Endothelial cell of umbilical vein (primary cell): ENCODE data around the gene BIRC2. TPM values are rescaled to one million over a fixed set of nuclear protein-coding genes. Genes with fewer than 3 reads are reported as not detected.

Experiments
- BruUV-seq: library from RNA; stranded (reverse); fragments of 400-500 nt; replicated peaks from 2 replicates; lab custom pipeline; 2021; lab: Mats Ljungman, UMichigan
- CTCF ChIA-PET: fragments of 300-600, 350-600 bp; sonication (Branson Sonifier 250); formaldehyde crosslinking; loops from one replicate; lab custom pipeline; 2021; ENCODE audit warnings: antibody characterized with exemption, inconsistent platforms; lab: Charles Lee
- POLR2A ChIA-PET: fragments of 300-600, 350-600 bp; sonication (Branson Sonifier 250); formaldehyde crosslinking; loops from one replicate; lab custom pipeline; 2021; ENCODE audit warnings: antibody characterized with exemption, inconsistent platforms; lab: Charles Lee
- DNase-seq: peaks from one replicate; pipeline ENCODE4 v3.0.0-alpha.2; 2011; ENCODE audit warnings: low read depth, low spot score
- FAIRE-seq: peaks from 2 replicates; lab custom pipeline; 2011; peaks lifted over from hg19 to GRCh38; lab: Jason Lieb, UNC
- H2AFZ ChIP-seq: 2 replicates; pipeline ENCODE4 v1.6.0; 2012; ENCODE audit warnings: low read depth, low read length, control low read depth, inconsistent platforms
- H3K27ac ChIP-seq: 2 replicates; pipeline ENCODE4 v1.5.1; 2011; ENCODE audit warnings: low read depth, mild to moderate bottlenecking, control low read depth, low read length, moderate library complexity; ENCODE audit not compliant: insufficient read depth
- H3K27me3 ChIP-seq, 2 experiments: 2 replicates each; pipeline versions ENCODE4 v1.6.0 to v1.6.1; 2011; ENCODE audit warnings: low read length in 2 of 2, mixed read lengths in 1 of 2; ENCODE audit not compliant: control insufficient read depth in 2 of 2, insufficient read depth in 2 of 2
- H3K36me3 ChIP-seq, 2 experiments: 2 replicates in 1 of 2; 3 replicates in 1 of 2; pipeline ENCODE4 v1.5.1; 2011; ENCODE audit warnings: low read length in 2 of 2, mild to moderate bottlenecking in 1 of 2, moderate library complexity in 1 of 2; ENCODE audit not compliant: control insufficient read depth in 2 of 2, insufficient read depth in 2 of 2; ENCODE audit errors: extremely low read depth in 1 of 2
- H3K4me1 ChIP-seq: 3 replicates; pipeline ENCODE4 v1.5.1; 2011; ENCODE audit warnings: mild to moderate bottlenecking, low read length; ENCODE audit not compliant: control insufficient read depth, insufficient read depth; ENCODE audit errors: extremely low read depth
- H3K4me2 ChIP-seq: 2 replicates; pipeline ENCODE4 v1.6.1; 2011; ENCODE audit warnings: low read length, control low read depth, mixed read lengths; ENCODE audit not compliant: insufficient read depth
- H3K4me3 ChIP-seq, 3 experiments: fragments of 200-600 bp in 1 of 3; sonication (generic), shearing (Covaris generic) in 1 of 3; replicated peaks in 1 of 3; 2 replicates each; pipeline ENCODE4 v1.5.1; 2011 to 2016; ENCODE audit warnings: control low read depth in 3 of 3, low read length in 3 of 3, mild to moderate bottlenecking in 2 of 3, inconsistent platforms in 1 of 3, low read depth in 1 of 3, moderate library complexity in 1 of 3; ENCODE audit not compliant: insufficient read depth in 1 of 3
- H3K79me2 ChIP-seq: 2 replicates; pipeline ENCODE4 v1.6.0; 2012; ENCODE audit warnings: low read length, inconsistent platforms; ENCODE audit not compliant: control insufficient read depth, insufficient read depth
- H3K9ac ChIP-seq: replicated peaks from 2 replicates; pipeline ENCODE3; 2011; ENCODE audit warnings: low read length, control low read depth; ENCODE audit not compliant: insufficient read depth; ENCODE audit errors: extremely low read depth
- H3K9me1 ChIP-seq: replicated peaks from 3 replicates; pipeline ENCODE4 v1.6.0; 2011; ENCODE audit warnings: mild to moderate bottlenecking, low read length; ENCODE audit not compliant: control insufficient read depth, insufficient read depth; ENCODE audit errors: extremely low read depth
- H3K9me3 ChIP-seq: replicated peaks from 2 replicates; pipeline ENCODE4 v1.5.1; 2012; ENCODE audit warnings: low read length, inconsistent platforms; ENCODE audit not compliant: control insufficient read depth, insufficient read depth
- H4K20me1 ChIP-seq: replicated peaks from 2 replicates; pipeline ENCODE3; 2011; ENCODE audit warnings: mild to moderate bottlenecking, low read length; ENCODE audit not compliant: control insufficient read depth, insufficient read depth; ENCODE audit errors: extremely low read depth
- EZH2 ChIP-seq: IDR thresholded peaks from 2 replicates; pipeline ENCODE4 v1.6.1; 2012; ENCODE audit warnings: borderline replicate concordance, low read depth, mild to moderate bottlenecking, moderate library complexity, low read length, inconsistent platforms; ENCODE audit not compliant: severe bottlenecking
- GATA2 ChIP-seq: IDR thresholded peaks from 2 replicates; pipeline ENCODE4 v1.7.0; 2011; ENCODE audit warnings: low read depth, mild to moderate bottlenecking, moderate library complexity, mixed read lengths, low read length; ENCODE audit not compliant: insufficient read length, insufficient read depth
- POLR2A ChIP-seq: IDR thresholded peaks from 2 replicates; pipeline ENCODE4 v1.6.1; 2012; ENCODE audit warnings: low read depth, mild to moderate bottlenecking, control low read depth, low read length
- POLR2AphosphoS5 ChIP-seq: IDR thresholded peaks from 2 replicates; pipeline ENCODE4 v1.6.1; 2012; ENCODE audit warnings: low read depth, mild to moderate bottlenecking, control low read depth, low read length, moderate library complexity; ENCODE audit not compliant: insufficient read depth
- dilution Hi-C: fragments of 300-500 bp; cut with MboI; formaldehyde crosslinking; loops from one replicate; pipeline ENCODE4 v1.15.0; 2019; ENCODE audit warnings: low sequenced_read_pairs; ENCODE audit not compliant: extremely low pct_ligation_motif_present
- intact Hi-C: fragments of 100-400 bp; cut with micrococcal nuclease; formaldehyde crosslinking; loops from one replicate; pipeline ENCODE4 v1.10.0; 2022
- polyA plus RNA-seq, 4 experiments: library from polyadenylated mRNA; depleted of rRNA in 3 of 4; stranded (reverse) in 3 of 4; unstranded in 1 of 4; fragments of >200 nt; gene quantifications; 2 replicates each; pipeline versions ENCODE4 v1.2.1 to v1.2.3, GENCODE V29; 2011 to 2012; ENCODE audit warnings: missing spikeins in 1 of 4
- total RNA-seq: library from RNA; stranded (reverse); gene quantifications from 2 replicates; pipeline ENCODE4 v1.2.3, GENCODE V29; 2021
- TF ChIP-seq, protein P1 (sequence below), 2 donors: IDR thresholded peaks; 1 replicate in 1 of 2; 2 replicates in 1 of 2; pipeline ENCODE4 v1.5.1; 2011; ENCODE audit warnings: low read length in 2 of 2, mild to moderate bottlenecking in 2 of 2, moderate library complexity in 2 of 2, control low read depth in 1 of 2, inconsistent platforms in 1 of 2, low read depth in 1 of 2; ENCODE audit not compliant: insufficient read depth in 1 of 2; ENCODE audit errors: extremely low read depth in 1 of 2
- TF ChIP-seq, protein P2 (sequence below): IDR thresholded peaks from 2 replicates; pipeline ENCODE4 v1.6.1; 2011; ENCODE audit not compliant: insufficient read depth, insufficient read length

BIRC2 gene
- total and polyA plus RNA-seq, 2 donors (not counting 3 experiments of a cell fraction or from before 2014, with no cell fraction given), result 42.8 to 47.3 TPM

GRCh38 chr11:102341844-102342318 is 5.1 kb upstream of the BIRC2 start:
- dilution Hi-C loops (no loop called here), intact Hi-C loops (loop anchor here (1.0 to 2.0 kb wide), 4 partner anchors 25 to 324 kb away; partner anchors contain the start of gene BIRC3)
- FAIRE-seq, result peak; percentile 75
- Histone ChIP-seq H2AFZ (peak overlapping the region; percentile 17), H4K20me1 (no peaks in the 10 kb centered on the region), H3K27me3 (no peaks in the 10 kb centered on the region), H3K9me3 (no peaks in the 10 kb centered on the region), H3K4me1 (peaks cover 24% of the 10 kb centered on the region), H3K36me3 (no peaks in the 10 kb centered on the region), H3K4me3 (no peak overlapping the region), H3K9ac (no peak overlapping the region), H3K27ac (no peak overlapping the region), H3K4me2 (no peak overlapping the region), H3K9me1 (no peaks in the 10 kb centered on the region), H3K79me2 (no peaks in the 10 kb centered on the region)
- CTCF ChIA-PET, result interaction anchor here (0.8 to 3.1 kb wide), 49 partner anchors 8 to 600 kb away, joined by 3 to 113 read pairs (median 5); partner anchors contain the start of gene MMP10
- BruUV-seq, result no TSS peak
- DNase-seq, result peak; percentile 86
- TF ChIP-seq, protein P1, sequence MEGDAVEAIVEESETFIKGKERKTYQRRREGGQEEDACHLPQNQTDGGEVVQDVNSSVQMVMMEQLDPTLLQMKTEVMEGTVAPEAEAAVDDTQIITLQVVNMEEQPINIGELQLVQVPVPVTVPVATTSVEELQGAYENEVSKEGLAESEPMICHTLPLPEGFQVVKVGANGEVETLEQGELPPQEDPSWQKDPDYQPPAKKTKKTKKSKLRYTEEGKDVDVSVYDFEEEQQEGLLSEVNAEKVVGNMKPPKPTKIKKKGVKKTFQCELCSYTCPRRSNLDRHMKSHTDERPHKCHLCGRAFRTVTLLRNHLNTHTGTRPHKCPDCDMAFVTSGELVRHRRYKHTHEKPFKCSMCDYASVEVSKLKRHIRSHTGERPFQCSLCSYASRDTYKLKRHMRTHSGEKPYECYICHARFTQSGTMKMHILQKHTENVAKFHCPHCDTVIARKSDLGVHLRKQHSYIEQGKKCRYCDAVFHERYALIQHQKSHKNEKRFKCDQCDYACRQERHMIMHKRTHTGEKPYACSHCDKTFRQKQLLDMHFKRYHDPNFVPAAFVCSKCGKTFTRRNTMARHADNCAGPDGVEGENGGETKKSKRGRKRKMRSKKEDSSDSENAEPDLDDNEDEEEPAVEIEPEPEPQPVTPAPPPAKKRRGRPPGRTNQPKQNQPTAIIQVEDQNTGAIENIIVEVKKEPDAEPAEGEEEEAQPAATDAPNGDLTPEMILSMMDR (IDR thresholded peaks at IDR 0.05; ENCODE audit: extremely low read depth in 1 of 2, insufficient read depth in 1 of 2, low read depth in 1 of 2, low read length in 2 of 2), result peak; percentile 73 to 74
- TF ChIP-seq, protein P2, sequence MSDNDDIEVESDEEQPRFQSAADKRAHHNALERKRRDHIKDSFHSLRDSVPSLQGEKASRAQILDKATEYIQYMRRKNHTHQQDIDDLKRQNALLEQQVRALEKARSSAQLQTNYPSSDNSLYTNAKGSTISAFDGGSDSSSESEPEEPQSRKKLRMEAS, result no peak
- POLR2A ChIA-PET, result no interaction called here

DNA sequence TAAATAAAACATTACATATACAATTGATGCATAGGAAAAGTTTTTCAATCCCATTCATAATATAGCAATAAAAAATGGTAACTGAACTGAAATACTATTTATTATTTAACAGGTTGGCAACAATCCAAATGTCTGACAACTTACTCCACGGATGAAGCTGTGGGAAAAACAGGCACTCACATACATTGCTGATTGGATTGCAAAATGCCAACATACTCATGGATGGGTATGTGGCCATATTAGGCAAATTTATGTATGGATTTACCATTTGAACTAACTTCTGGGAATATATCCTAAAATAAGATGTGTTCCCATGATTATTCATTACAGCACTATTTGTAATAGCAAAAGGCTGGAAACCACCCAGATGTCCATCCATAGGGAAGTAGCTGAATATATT is 3.2 kb upstream of the BIRC2 start:
- Histone ChIP-seq H3K27ac (peak overlapping the region; percentile 89), H3K9me1 (no peaks in the 10 kb centered on the region), H3K9me3 (no peaks in the 10 kb centered on the region), H3K4me2 (peak overlapping the region; percentile 93), H3K79me2 (peaks cover 15% of the 10 kb centered on the region), H3K4me1 (peaks cover 27% of the 10 kb centered on the region), H3K9ac (no peak overlapping the region), H3K4me3 (no peak overlapping the region), H3K27me3 (no peaks in the 10 kb centered on the region), H2AFZ (no peak overlapping the region), H4K20me1 (no peaks in the 10 kb centered on the region), H3K36me3 (no peaks in the 10 kb centered on the region)
- FAIRE-seq (no peak), DNase-seq (peak; percentile 45)
- ChIA-PET POLR2A (no interaction called here), CTCF (interaction anchor here (0.7 to 3.1 kb wide), 8 partner anchors 23 to 322 kb away, joined by 3 to 72 read pairs (median 5); no protein-coding TSS in a partner anchor)
- intact Hi-C loops (no loop called here), dilution Hi-C loops (no loop called here)
- no peak for TF ChIP-seq POLR2A
- TF ChIP-seq POLR2AphosphoS5, result no peak
- no peak for TF ChIP-seq GATA2
- no peak for TF ChIP-seq EZH2
- TF ChIP-seq, protein P1 (IDR thresholded peaks at IDR 0.05; ENCODE audit: extremely low read depth in 1 of 2, insufficient read depth in 1 of 2, low read depth in 1 of 2, low read length in 2 of 2), result no peak
- no TSS peak for BruUV-seq
